K562 (cell line): Measurements from ENCODE around the gene NGRN. TPM values are rescaled to one million over a fixed set of nuclear protein-coding genes. Genes with fewer than 3 reads are reported as not detected.
A peak's percentile ranks its signal among the peaks of the same experiment; 100 is the strongest.

ENCODE experiments used
- SMC3 ChIP-seq: conservative IDR thresholded peaks from 2 replicates; pipeline ENCODE4 v1.6.1; 2011; ENCODE audit warnings: low read depth, low read length, improper control_type of control experiment; ENCODE audit not compliant: insufficient read depth
- TCF3 ChIP-seq: sonication (generic); formaldehyde crosslinking; IDR thresholded peaks from 2 replicates; pipeline ENCODE4 v1.4.0; 2020; ENCODE audit warnings: mild to moderate bottlenecking, missing genetic modification reagents
- polyA plus RNA-seq, 8 experiments: library from polyadenylated mRNA; depleted of rRNA in 4 of 8; stranded (reverse) in 5 of 8; unstranded in 3 of 8; fragments of >200 nt; fragmentation: Nextera tagmentation in 2 of 8; fragmentation: Illumina TruSeq in 1 of 8; extraction: Ambion mirVana in 2 of 8; extraction: Trizol in 1 of 8; gene quantifications; 2 replicates each; pipeline versions ENCODE4 v1.2.1 to v1.2.3, GENCODE V29; 2011 to 2014; ENCODE audit warnings: inconsistent platforms in 1 of 8, missing spikeins in 1 of 8
- total RNA-seq, 7 experiments: library from RNA; depleted of rRNA in 6 of 7; stranded (reverse); fragments of >200 nt in 6 of 7; fragmentation: Illumina TruSeq in 2 of 7; extraction: Trizol in 2 of 7; gene quantifications; 2 replicates each; pipeline versions ENCODE4 v1.2.1 to v1.2.3, GENCODE V29; 2011 to 2021; ENCODE audit warnings: low replicate concordance in 1 of 7
- TF ChIP-seq, protein P1 (sequence below), 2 experiments: fragments of 450-650 bp; formaldehyde crosslinking in 1 of 2; IDR thresholded peaks; 2 replicates each; pipeline versions ENCODE4 v1.4.0 to v1.6.1; 2014 to 2020; ENCODE audit warnings: mild to moderate bottlenecking in 2 of 2, borderline replicate concordance in 1 of 2, low read depth in 1 of 2
- TF ChIP-seq, protein P2 (sequence below), 3 experiments: IDR thresholded peaks in 2 of 3; conservative IDR thresholded peaks in 1 of 3; 2 replicates each; pipeline ENCODE4 v1.5.1; 2011 to 2012; ENCODE audit warnings: low read length in 3 of 3, mild to moderate bottlenecking in 3 of 3, control low read depth in 2 of 3, improper control_type of control experiment in 1 of 3, inconsistent platforms in 1 of 3, low read depth in 1 of 3, mixed read lengths in 1 of 3, moderate library complexity in 1 of 3; ENCODE audit not compliant: insufficient read depth in 2 of 3

The NGRN gene
- total and polyA plus RNA-seq, 9 of the 15 experiments (the other 6 are each of a cell fraction or from before 2014, with no cell fraction given), result 14.0 to 73.4 (median 60.0) TPM

DNA sequence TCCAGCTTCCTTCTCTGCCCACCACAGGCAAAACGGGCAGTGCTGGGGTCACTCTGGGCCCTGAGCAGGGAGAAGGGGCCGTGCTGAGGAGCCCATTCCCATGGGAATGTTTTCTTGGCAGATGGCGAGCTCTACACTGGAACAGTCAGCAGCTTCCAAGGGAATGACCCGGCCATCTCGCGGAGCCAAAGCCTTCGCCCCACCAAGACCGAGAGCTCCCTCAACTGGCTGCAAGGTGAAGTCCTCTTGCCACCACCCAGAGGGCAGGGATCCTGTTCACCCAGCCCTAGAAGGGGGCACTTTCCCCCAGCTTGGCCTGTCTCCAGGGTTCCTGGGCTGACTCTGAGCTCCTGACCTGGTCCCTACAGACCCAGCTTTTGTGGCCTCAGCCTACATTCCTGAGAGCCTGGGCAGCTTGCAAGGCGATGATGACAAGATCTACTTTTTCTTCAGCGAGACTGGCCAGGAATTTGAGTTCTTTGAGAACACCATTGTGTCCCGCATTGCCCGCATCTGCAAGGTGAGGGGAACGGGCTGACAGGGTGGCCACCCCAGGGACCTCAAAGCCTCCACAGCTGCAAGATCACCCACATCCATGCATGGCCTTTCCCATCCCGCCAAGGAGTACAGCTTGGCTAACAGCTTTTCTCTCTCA, 44.1 kb upstream of the NGRN start (continued):
- TF ChIP-seq, protein P1, sequence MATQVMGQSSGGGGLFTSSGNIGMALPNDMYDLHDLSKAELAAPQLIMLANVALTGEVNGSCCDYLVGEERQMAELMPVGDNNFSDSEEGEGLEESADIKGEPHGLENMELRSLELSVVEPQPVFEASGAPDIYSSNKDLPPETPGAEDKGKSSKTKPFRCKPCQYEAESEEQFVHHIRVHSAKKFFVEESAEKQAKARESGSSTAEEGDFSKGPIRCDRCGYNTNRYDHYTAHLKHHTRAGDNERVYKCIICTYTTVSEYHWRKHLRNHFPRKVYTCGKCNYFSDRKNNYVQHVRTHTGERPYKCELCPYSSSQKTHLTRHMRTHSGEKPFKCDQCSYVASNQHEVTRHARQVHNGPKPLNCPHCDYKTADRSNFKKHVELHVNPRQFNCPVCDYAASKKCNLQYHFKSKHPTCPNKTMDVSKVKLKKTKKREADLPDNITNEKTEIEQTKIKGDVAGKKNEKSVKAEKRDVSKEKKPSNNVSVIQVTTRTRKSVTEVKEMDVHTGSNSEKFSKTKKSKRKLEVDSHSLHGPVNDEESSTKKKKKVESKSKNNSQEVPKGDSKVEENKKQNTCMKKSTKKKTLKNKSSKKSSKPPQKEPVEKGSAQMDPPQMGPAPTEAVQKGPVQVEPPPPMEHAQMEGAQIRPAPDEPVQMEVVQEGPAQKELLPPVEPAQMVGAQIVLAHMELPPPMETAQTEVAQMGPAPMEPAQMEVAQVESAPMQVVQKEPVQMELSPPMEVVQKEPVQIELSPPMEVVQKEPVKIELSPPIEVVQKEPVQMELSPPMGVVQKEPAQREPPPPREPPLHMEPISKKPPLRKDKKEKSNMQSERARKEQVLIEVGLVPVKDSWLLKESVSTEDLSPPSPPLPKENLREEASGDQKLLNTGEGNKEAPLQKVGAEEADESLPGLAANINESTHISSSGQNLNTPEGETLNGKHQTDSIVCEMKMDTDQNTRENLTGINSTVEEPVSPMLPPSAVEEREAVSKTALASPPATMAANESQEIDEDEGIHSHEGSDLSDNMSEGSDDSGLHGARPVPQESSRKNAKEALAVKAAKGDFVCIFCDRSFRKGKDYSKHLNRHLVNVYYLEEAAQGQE (IDR thresholded peaks at IDR 0.05; ENCODE audit: borderline replicate concordance), result peak; percentile 66
- TF ChIP-seq, protein P1 (CRISPR knock-in tag; IDR thresholded peaks at IDR 0.05; ENCODE audit: low read depth), result no peak
- TF ChIP-seq TCF3 (CRISPR knock-in tag) (no peak), SMC3 (peak; percentile 83)
- TF ChIP-seq, protein P2, sequence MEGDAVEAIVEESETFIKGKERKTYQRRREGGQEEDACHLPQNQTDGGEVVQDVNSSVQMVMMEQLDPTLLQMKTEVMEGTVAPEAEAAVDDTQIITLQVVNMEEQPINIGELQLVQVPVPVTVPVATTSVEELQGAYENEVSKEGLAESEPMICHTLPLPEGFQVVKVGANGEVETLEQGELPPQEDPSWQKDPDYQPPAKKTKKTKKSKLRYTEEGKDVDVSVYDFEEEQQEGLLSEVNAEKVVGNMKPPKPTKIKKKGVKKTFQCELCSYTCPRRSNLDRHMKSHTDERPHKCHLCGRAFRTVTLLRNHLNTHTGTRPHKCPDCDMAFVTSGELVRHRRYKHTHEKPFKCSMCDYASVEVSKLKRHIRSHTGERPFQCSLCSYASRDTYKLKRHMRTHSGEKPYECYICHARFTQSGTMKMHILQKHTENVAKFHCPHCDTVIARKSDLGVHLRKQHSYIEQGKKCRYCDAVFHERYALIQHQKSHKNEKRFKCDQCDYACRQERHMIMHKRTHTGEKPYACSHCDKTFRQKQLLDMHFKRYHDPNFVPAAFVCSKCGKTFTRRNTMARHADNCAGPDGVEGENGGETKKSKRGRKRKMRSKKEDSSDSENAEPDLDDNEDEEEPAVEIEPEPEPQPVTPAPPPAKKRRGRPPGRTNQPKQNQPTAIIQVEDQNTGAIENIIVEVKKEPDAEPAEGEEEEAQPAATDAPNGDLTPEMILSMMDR (IDR thresholded peaks at IDR 0.05 in 2 of 3, conservative IDR thresholded peaks at IDR 0.05 in 1 of 3; ENCODE audit: insufficient read depth in 2 of 3, low read depth in 1 of 3, low read length in 3 of 3), result peak; percentile 73 to 78 (median 75)
- TF ChIP-seq, all 486 proteins: peak for 12
